ENCODE measurements around the gene TENT4B.

The TENT4B gene

DNA sequence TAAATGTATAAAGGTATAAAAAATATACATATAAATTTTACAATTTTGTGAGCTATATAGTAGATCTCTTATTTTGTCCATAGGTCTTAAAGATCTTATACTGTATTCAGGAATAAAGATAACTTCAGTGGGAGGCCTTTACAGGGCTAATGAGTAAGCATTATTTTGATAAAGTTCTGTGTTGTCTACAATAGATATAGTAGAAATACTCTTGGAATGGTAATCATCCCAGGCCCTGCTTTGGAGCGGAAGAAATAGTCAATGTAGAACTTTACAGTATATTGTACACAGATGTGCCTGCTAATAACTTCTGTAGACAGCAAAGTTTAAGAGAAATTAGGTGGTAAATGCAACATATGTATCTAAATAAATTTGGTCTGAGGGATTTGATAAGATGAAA lies 42.6 kb downstream of the TENT4B start:
- no peak for DNase-seq (ENCODE audit: low read depth in 3 of 3)

- no peak for DNase-seq (ENCODE audit: low read depth in 3 of 3)
These were observed 44.5 kb downstream of the TENT4B start for GRCh38 chr16:50197582-50197981.

DNA sequence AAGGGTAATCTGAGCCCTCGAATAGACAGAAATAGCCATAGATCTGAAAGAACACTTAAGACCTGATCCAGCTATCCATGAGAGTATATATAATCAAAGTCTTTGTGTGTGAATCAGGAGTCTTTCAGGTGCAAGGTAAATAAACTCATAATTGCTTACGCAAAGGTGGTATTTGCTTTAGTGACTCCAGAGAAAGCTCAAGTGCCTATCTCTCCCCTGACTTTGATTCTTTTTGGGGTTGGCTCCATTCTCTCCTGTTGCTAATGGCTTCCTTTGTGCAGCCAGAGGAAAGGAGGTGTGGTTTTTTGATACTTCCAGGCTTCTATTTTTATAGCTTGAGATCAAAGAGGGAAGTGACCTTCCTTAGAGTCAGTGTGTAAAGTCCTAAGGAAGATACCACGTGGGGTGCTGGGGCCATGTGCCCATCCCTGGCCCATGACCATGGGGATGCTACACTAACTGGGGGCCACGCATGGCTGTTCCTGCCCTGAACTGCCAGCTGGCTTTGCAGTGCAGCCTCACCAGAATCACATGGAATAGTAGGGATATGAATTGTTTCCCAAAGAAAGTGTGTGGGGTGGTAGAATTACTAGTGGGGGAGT lies 45.8 kb downstream of the TENT4B start:
- no peak for DNase-seq (ENCODE audit: low read depth in 3 of 3)

DNA sequence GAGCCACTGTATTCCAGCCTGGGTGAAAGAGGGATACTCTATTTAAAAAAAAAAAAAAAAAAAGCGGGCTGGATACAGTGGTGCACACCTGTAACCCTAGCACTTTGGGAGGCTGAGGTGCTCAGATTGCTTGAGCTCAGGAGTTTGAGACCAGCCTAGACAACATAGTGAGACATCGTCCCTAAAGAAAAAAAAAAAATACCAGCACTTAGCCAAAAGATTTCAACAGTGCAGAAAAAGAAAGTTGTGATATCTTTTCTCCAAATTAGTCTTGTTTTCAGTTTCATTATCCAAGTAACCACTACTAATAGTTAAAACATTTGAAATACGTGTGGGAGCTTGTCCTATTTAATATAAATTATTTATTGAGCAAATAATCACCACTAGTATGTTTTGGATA lies 48.7 kb downstream of the TENT4B start:
- no peak for DNase-seq (ENCODE audit: low read depth in 3 of 3)

DNA sequence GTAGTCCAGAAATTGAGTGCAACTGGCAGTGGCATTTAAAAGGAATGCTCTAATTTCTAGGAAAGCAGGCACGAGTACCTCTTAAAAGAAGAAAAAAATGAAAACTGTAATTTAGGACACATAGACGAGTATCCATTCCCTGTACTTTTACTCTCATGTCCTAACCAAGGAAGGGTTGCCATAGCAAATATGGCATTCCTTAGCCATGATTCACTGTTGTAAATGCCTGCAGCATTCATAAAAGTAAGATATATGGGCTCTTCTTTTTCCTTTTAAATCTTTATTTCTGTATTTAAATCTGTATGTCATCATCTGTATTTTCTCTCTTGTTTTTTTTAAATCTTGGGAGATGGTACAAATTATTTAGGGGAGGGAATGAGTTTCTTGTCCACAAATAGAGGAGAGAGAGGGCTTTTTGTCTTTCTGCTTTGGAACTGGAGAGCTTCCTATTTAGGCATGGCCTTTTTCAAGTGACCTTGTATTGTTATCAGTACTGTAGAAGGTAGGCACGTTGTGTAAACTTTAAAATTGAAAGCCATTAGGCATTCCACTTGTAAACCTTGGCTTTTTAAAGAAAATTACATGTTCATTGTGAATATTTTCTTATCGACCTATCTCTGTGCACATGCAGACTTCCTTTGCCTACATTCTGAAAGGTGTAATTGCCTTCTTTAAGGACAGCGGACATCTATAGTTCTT lies 50.0 kb downstream of the TENT4B start:
- DNase-seq (ENCODE audit: low read depth in 3 of 3): no peak

DNA sequence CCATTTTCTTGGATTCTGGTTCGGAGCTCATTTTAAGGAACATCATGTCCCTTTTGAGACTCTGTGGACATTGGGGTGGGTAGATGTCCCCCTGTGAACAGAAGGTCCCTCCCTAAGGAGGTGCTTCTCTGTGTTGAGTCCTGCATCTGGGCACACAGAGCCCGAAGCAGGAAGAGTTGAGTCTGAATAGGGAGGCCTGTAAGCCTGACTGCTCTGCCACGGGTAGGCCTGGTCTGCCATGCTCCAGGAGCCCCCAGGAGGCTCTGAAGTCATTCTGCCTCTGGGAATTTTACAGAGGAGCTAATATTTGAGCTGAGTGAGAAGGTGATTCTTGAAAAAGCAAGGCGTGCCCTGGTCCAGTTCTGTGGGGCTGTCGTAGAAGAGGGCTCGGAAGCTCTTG lies 50.6 kb downstream of the TENT4B start:
- DNase-seq (ENCODE audit: low read depth in 3 of 3): no peak

DNA sequence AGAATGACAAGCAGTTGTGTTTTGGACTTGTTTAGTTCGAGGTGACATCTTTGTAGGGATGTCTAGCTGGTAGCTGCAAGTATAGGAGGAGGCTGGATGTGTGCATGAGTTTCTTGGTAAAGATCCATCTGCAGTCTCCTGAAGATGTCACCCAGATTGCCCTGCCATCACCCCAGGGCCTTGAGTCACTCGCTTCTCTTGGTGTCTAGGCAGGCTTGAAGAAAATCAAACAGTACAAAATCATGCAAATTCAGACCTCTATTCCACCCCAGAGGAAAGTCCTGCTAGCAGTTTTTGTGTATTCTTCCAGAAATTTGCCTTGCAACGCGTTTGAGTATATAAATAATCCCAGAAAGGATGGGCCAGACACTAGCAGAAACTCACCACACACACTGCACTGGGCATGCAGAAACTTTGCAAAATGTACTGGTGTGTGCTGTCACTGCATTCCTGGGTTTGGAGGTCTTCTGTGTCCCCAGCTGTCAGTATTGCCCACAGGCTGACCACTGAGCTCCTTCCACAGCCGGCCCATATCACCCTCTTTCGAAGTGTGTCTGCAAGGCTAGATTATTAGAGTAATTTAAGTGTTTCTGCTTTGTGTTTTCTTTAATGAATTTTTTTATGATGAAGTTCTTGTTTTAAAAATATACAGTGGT lies 51.5 kb downstream of the TENT4B start:
- no peak for DNase-seq (ENCODE audit: low read depth in 3 of 3)

- DNase-seq (ENCODE audit: low read depth in 3 of 3): no peak
These were observed 54.5 kb downstream of the TENT4B start for GRCh38 chr16:50207652-50208051.

DNA sequence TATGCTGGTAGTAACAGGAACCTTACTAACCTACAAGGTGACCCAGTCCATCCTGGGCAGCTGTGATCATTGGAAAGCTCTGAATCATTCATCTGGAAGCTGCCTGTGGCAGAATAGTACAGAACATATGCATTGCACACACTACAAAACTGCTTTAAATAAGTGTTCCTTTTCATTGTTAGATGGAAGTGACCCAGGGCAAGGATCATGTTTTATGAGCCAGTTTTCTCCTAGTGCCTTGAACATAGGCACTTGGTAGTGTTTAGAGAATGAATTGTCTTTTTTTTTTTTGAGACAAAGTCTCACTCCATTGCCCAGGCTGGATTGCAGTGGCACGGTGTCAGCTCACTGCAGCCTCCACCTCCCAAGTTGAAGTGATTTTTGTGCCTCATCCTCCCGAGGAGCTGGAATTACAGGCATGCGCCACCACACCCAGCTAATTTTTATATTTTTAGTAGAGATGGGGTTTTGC lies 55.4 kb downstream of the TENT4B start:
- no peak for DNase-seq (ENCODE audit: low read depth in 3 of 3)

DNA sequence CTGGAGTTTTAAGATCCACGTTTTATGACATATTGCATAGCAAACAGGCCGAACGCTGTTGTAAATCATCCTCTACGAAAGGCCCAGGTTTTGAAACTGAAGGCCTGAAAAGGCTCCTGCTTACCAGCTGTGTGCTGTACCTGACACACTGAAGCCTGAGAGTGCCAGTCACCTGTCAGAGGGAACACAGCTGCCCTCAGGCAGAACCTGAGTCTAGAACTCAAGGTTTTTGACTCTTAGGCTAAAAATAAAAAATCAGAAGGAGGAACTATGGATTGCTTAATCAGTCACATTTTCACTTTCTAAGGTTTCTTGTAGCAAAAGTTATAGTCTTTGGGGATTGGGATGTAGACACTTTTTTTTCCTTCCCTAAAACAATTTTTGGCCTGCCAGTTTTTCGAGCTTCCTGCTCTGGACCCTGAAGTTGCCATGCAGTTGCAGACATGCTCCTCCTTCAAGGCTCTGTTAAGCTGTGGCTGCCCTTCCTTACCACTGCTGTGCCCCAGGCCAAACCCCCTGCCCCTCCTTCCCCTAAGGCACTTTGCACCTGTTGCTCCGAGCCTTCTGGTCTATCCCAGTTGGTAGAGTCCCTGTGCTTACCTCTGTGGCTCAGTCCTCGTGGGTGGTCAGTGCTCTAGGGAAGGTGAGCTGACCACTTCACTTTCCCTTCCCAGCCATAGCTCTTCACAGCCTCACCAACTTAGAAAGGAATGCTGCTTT lies 56.6 kb downstream of the TENT4B start:
- DNase-seq (ENCODE audit: low read depth in 3 of 3): no peak

DNA sequence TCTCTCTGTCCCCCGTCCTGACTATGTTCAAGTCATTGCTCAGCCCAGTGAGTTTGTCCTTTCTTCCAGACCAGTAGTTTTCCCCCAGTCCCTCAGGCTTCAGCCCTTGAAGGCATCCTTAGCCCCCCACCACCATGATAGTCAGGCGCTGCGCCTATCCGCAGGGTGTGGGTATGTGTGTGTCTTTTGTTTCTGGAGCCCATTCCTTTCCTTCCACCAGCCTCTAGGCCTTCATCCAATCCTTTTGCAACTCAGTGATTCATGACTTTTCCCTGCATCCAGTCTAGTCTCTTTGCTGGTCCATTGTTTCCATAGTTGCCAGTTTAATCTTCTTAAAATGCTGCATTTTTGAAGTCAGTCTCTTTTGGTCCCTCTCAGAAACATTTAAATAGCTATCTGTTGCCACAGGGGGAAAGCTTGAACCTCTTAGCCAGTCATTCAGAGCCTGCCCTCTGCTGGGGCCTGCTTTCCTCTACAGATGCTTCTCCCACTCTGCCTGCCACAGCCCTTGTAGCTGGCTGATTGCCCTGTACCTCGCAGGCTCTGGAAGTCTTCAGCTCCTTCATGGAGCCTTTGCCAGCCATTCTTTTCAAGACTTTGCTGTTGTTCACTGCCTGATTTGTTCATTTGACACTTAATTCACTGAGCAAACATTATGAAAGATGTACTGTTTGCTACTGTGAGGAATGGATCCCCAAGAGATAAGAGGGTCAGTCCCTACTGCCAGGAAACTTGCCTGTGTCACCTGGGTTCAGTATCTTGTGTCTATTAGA lies 57.3 kb downstream of the TENT4B start:
- DNase-seq (ENCODE audit: low read depth in 3 of 3): peak; percentile 33 to 48 (median 45)

- no peak for DNase-seq (ENCODE audit: low read depth in 3 of 3)
These were observed 60.9 kb downstream of the TENT4B start for GRCh38 chr16:50213939-50214519.

- DNase-seq (ENCODE audit: low read depth in 3 of 3): no peak
These were observed 62.6 kb downstream of the TENT4B start for GRCh38 chr16:50215680-50216079.

- no peak for DNase-seq (ENCODE audit: low read depth in 3 of 3)
These were observed 63.1 kb downstream of the TENT4B start for GRCh38 chr16:50216231-50216630.

- DNase-seq (ENCODE audit: low read depth in 3 of 3): no peak
These were observed 66.4 kb downstream of the TENT4B start for GRCh38 chr16:50219402-50219975.

DNA sequence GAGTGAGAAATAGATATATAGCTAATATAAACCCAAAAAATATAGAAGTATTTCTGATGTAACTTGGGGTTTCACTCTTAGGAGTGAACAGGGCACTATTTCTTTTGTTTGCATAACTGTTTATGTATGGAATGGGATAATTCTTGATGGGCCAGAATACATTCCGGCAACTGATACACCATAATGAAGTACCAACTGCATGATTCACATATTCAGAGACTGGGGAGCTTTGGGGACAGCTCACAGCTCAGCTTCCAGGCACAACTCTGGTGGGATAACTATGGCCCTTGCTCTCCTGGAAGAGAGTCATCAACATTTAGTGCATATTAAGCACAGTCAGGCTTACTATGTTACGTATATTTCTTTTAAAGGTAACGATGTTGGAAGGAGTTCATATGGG lies 71.2 kb downstream of the TENT4B start:
- no peak for DNase-seq (ENCODE audit: low read depth in 3 of 3)

DNA sequence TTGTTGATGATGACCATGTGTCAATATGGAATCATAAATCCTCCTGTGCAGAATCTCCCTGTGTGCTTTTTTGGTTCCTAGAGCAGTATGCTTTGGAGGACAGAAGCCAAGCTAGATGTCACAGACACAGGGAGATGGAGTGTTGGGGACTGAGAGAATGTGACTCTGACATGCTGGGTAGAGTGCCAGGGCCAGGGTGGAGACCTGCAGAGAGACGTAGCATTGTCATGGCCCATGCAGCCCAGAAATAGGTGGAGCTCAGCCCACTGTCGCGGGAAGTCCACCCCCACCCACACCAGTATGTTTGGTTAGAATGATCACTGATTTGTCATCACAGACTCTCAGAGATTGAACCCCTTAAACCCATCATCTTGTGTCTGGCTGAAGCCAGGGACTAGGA lies 74.0 kb downstream of the TENT4B start:
- DNase-seq (ENCODE audit: low read depth in 3 of 3): no peak

GRCh38 chr16:50227665-50228064 lies 74.6 kb downstream of the TENT4B start:
- DNase-seq (ENCODE audit: low read depth in 3 of 3): no peak

- DNase-seq (ENCODE audit: low read depth in 3 of 3): no peak
These were observed 75.3 kb downstream of the TENT4B start for GRCh38 chr16:50228364-50228868.

DNA sequence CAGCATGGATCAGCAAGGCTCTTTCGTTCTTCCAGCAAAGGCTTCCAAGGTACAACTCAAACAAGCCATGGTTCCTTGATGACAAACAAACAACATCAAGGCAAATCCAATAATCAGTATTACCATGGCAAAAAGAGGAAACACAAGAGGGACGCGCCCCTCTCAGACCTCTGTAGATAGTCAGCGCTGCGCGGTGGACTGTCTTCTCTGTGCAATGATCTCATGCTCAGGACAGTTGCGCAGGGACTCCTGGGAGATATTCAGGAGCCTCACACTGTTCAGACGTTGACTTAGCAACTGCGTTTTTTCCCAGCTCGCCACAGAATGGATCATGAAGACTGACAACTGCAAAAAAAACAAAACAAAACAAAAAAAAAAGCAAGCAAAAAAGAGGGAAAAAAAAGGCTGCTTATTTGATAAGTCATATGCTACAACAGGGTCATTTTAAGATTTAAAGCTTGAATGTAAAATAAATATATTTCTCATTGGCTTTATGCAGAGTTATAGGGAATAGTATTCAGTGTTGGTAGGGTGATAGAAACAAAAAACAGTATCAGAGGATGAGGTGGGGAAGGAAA lies 76.1 kb downstream of the TENT4B start:
- no peak for DNase-seq (ENCODE audit: low read depth in 3 of 3)

All from stimulated activated CD4-positive, alpha-beta T cell treated with anti-CD3 and anti-CD28 coated beads, TNF-alpha, amount 100 ng/mL, for 48 hours (primary cell).